ENCODE results near the gene NCK2.

NCK2 gene

DNA sequence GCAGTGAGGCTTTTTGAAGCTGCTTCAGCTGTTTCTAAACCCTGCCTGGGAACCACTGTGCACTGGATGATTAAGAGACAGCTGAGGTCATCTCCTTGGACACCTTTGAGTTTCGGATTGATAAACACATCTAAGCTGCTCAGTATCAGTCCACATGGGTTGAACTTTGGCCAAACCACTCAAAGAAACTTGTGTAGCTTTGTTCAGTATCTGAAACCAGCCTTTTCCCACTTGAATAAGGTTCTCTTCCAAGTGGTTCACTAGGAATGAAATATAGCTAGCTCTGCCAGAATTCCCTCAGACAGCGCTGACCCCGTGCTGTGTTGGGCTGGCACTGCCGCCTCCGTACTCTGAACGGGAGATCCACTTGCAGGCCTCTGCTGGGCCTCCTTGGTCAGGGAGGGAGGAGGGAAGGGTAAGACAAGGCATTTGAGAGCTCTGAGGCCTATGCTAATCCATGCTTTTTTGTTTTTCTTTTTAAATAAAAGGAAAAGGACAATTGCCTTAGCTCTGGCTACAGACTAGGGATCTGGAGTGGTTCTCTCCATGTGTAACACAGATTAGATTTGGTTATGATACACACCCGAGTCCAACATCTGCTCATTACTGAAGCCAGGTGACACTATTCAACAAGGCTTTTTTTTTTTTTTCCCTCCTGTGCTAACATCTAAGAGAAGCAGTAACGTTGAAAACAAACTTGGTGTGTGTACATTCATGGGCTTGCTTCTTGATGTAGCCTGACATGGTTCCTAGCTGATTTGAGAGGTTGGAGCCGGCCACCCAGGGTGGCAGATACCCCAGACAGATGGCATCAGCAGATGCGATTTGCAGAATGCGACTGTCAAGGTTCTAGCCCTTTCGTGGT lies 67.7 kb downstream of the NCK2 start:
- Histone ChIP-seq H3K4me3 (ENCODE audit: low read depth in 1 of 2, low read length in 2 of 2) (peak overlapping the region in 1 of 2 donors; percentile 35), H3K36me3 (ENCODE audit: insufficient read depth, low read length) (peaks cover 8% of the 10 kb centered on the region), H3K9ac (ENCODE audit: low read length) (no peak overlapping the region), H3K4me1 (ENCODE audit: insufficient read depth, low read length) (peaks cover 51% of the 10 kb centered on the region), H3K27ac (ENCODE audit: low read depth, low read length) (no peak overlapping the region), H3K27me3 (ENCODE audit: control insufficient read depth in 1 of 2, insufficient read depth in 2 of 2, low read length in 2 of 2) (no peaks in the 10 kb centered on the region), H3K9me3 (ENCODE audit: low read length) (no peaks in the 10 kb centered on the region)

DNA sequence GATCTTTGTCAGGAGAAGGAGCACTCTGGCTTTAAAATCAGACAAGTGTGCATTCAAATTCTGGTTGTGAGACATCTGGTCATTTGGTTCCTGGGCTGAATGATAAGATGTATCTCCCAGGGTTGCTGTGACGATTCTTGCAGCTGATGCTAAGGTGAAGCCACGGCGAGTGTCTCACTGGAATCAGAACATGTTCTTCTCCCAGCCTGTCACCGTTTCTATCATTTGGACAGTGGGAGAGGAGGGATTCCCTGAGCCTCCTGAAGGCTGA lies 68.3 kb downstream of the NCK2 start:
- Histone ChIP-seq H3K27me3 (ENCODE audit: control insufficient read depth in 1 of 2, insufficient read depth in 2 of 2, low read length in 2 of 2) (no peaks in the 10 kb centered on the region), H3K9me3 (ENCODE audit: low read length) (no peaks in the 10 kb centered on the region), H3K9ac (ENCODE audit: low read length) (no peak overlapping the region), H3K36me3 (ENCODE audit: insufficient read depth, low read length) (peaks cover 8% of the 10 kb centered on the region), H3K4me3 (ENCODE audit: low read depth in 1 of 2, low read length in 2 of 2) (no peak overlapping the region), H3K27ac (ENCODE audit: low read depth, low read length) (no peak overlapping the region), H3K4me1 (ENCODE audit: insufficient read depth, low read length) (peaks cover 51% of the 10 kb centered on the region)

DNA sequence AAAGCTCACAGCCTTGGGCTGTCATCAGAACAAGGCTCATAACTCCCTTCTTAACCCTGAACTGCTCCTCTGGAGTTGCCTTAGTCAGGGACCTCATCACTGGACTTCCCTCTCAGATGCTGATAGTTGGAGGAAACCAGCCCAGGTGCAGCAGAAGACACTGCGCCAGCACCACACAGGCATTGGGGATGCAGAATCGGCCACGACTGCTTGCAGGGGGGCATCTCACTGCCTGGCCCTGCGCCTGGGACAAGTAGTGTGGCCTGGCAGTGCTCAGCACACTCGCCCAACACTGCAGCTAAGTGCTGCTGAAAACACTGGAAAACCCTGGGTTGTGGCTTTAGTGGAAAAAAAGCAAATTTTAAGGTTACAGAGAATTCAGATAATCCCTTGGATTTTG lies 68.7 kb downstream of the NCK2 start:
- H3K36me3 ChIP-seq (ENCODE audit: insufficient read depth, low read length): peaks cover 8% of the 10 kb centered on the region
- H3K27me3 ChIP-seq (ENCODE audit: control insufficient read depth in 1 of 2, insufficient read depth in 2 of 2, low read length in 2 of 2): no peaks in the 10 kb centered on the region
- no peak overlapping the region for H3K9ac ChIP-seq (ENCODE audit: low read length)
- no peak overlapping the region for H3K27ac ChIP-seq (ENCODE audit: low read depth, low read length)
- no peaks in the 10 kb centered on the region for H3K9me3 ChIP-seq (ENCODE audit: low read length)
- peaks cover 51% of the 10 kb centered on the region for H3K4me1 ChIP-seq (ENCODE audit: insufficient read depth, low read length)
- no peak overlapping the region for H3K4me3 ChIP-seq (ENCODE audit: low read depth in 1 of 2, low read length in 2 of 2)

DNA sequence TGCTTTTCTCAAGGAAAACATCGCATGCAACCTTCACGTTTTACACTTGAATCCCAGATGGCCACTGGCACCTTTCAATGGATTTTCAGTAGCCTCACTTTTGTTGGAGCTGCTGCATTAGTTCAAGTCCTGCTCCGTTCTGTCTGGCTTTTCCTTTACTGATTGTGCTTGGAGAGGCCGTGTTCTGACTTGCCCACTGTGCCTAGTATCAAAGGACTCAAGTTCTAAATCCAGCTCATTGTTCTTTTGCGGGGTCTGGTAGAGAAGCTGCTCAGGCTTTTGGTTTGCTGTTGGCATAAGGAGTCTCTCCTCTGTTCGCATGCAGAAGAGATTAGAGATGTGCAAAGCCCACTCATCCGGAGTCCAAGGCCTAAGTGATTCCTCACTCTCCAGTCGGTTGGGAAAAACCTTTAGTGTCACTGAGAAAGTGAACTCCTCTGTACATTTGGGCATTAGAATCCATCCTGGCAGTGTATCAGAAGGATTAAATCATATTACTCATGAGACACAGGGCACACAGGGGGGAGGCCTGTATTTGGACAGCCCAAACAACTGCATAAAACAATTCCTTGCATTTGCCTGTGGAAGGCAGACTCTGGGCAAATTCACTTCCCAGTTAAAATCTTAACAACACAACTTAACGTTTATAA lies 69.7 kb downstream of the NCK2 start:
- H3K27me3 ChIP-seq (ENCODE audit: control insufficient read depth in 1 of 2, insufficient read depth in 2 of 2, low read length in 2 of 2): no peaks in the 10 kb centered on the region
- H3K4me1 ChIP-seq (ENCODE audit: insufficient read depth, low read length): peaks cover 51% of the 10 kb centered on the region
- H3K36me3 ChIP-seq (ENCODE audit: insufficient read depth, low read length): peaks cover 8% of the 10 kb centered on the region
- no peaks in the 10 kb centered on the region for H3K9me3 ChIP-seq (ENCODE audit: low read length)
- H3K9ac ChIP-seq (ENCODE audit: low read length): no peak overlapping the region
- H3K4me3 ChIP-seq (ENCODE audit: low read depth in 1 of 2, low read length in 2 of 2): no peak overlapping the region
- no peak overlapping the region for H3K27ac ChIP-seq (ENCODE audit: low read depth, low read length)

DNA sequence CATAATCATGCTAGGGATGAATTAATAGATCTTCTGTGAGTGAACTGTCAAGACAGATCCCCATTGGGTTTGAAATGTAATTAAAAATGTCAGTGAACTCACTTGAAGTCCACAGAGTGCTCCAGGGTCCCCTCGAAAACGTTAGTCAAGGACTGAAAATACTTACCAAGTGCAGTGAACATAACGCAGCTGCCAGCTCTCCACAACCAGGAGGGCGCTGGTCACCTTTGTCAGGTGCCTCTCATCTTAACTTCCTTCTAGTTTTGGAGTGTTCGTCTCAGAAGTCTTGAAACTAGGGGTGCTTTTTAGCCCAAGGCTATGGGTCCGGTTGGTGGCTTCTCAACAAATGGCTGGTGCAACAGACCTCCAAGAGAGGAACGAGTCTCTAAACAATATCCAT lies 70.7 kb downstream of the NCK2 start:
- Histone ChIP-seq H3K27me3 (ENCODE audit: control insufficient read depth in 1 of 2, insufficient read depth in 2 of 2, low read length in 2 of 2) (no peaks in the 10 kb centered on the region), H3K4me1 (ENCODE audit: insufficient read depth, low read length) (peaks cover 51% of the 10 kb centered on the region), H3K9me3 (ENCODE audit: low read length) (no peaks in the 10 kb centered on the region), H3K9ac (ENCODE audit: low read length) (no peak overlapping the region), H3K27ac (ENCODE audit: low read depth, low read length) (no peak overlapping the region), H3K4me3 (ENCODE audit: low read depth in 1 of 2, low read length in 2 of 2) (no peak overlapping the region), H3K36me3 (ENCODE audit: insufficient read depth, low read length) (peaks cover 8% of the 10 kb centered on the region)

DNA sequence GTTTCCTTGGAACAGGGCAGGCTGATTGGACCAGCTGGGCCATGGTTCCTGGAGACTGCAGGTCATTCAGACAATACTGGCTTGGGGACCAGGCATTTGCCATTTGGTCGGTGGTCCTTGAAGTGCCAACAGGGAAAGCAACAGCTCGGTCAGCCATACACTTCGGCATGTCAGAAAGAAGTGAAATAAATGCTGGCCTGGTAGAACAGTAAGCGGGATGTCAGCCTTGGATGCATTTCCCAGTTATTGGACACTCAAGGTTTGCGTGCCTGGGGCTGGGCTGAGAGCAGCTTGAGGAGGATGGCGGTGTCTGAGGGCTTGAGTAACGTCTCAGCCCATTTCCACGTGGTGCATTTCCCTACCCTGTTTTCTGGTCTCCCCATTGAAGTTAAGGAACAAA lies 75.4 kb downstream of the NCK2 start:
- H3K36me3 ChIP-seq (ENCODE audit: insufficient read depth, low read length): peaks cover 8% of the 10 kb centered on the region
- H3K4me1 ChIP-seq (ENCODE audit: insufficient read depth, low read length): peaks cover 34% of the 10 kb centered on the region
- H3K9ac ChIP-seq (ENCODE audit: low read length): no peak overlapping the region
- no peaks in the 10 kb centered on the region for H3K27me3 ChIP-seq (ENCODE audit: control insufficient read depth in 1 of 2, insufficient read depth in 2 of 2, low read length in 2 of 2)
- H3K27ac ChIP-seq (ENCODE audit: low read depth, low read length): no peak overlapping the region
- H3K4me3 ChIP-seq (ENCODE audit: low read depth in 1 of 2, low read length in 2 of 2): no peak overlapping the region
- H3K9me3 ChIP-seq (ENCODE audit: low read length): no peaks in the 10 kb centered on the region

DNA sequence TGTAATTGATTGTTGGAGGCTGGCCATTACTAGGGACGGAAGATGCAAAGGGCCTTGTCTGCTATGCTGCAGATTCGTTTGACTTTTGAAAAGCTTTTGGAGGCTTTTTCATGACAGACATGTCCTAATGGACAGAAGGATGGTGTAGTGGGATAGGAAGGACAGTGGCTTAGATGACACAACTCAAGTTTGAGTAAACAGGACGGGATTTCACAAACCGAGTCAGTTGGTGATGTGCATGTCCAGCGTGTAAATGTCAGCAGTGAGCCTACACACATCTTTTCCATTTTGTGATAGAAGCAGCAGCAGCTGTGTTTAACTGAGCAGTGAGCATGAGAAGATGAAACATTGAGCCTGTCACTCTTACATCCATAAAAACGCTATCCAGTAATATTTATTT lies 76.0 kb downstream of the NCK2 start:
- H3K27ac ChIP-seq (ENCODE audit: low read depth, low read length): no peak overlapping the region
- H3K4me1 ChIP-seq (ENCODE audit: insufficient read depth, low read length): peaks cover 28% of the 10 kb centered on the region

DNA sequence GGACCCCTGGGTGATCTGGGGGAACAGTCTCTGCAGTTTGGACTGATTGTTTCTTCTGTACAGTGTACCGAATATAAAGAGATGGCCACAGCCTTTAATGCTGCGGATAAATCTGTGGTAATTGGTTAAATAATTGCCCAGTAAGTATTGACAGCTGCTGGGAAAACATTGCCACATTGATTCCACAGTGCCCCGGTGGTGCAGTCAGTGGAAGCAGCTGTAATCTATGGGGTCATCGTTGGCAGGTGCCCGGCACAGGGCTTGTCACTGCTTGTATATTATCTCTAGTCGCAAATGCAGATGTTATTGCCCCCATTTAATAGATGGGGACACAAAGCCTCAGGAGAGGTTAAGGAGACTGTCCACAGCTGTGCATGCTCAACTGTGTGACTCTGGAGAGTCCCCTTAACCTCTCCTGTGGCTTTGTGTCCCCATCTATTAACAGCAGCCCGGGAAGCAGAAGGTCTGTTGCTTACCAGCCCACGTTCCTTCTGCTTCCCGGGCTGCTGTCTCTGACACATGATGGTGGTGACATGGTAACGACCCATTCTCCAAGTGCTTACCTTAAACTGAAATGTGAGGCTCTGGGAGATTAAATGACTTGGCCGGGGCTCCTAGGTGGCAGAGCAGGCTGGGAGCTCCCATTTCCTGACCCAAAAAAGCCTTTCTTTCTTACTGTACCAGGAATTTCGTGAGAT lies 76.9 kb downstream of the NCK2 start:
- Histone ChIP-seq H3K9me3 (ENCODE audit: low read length) (no peaks in the 10 kb centered on the region), H3K36me3 (ENCODE audit: insufficient read depth, low read length) (peaks cover 7% of the 10 kb centered on the region), H3K9ac (ENCODE audit: low read length) (no peak overlapping the region), H3K4me1 (ENCODE audit: insufficient read depth, low read length) (peaks cover 25% of the 10 kb centered on the region), H3K4me3 (ENCODE audit: low read depth in 1 of 2, low read length in 2 of 2) (no peak overlapping the region), H3K27me3 (ENCODE audit: control insufficient read depth in 1 of 2, insufficient read depth in 2 of 2, low read length in 2 of 2) (no peaks in the 10 kb centered on the region), H3K27ac (ENCODE audit: low read depth, low read length) (no peak overlapping the region)

More for the DNA sequence above, 76.0 kb downstream of the NCK2 start:
- H3K27me3 ChIP-seq (ENCODE audit: control insufficient read depth in 1 of 2, insufficient read depth in 2 of 2, low read length in 2 of 2): no peaks in the 10 kb centered on the region
- peaks cover 8% of the 10 kb centered on the region for H3K36me3 ChIP-seq (ENCODE audit: insufficient read depth, low read length)
- H3K9ac ChIP-seq (ENCODE audit: low read length): no peak overlapping the region
- H3K4me3 ChIP-seq (ENCODE audit: low read depth in 1 of 2, low read length in 2 of 2): no peak overlapping the region
- H3K9me3 ChIP-seq (ENCODE audit: low read length): no peaks in the 10 kb centered on the region

DNA sequence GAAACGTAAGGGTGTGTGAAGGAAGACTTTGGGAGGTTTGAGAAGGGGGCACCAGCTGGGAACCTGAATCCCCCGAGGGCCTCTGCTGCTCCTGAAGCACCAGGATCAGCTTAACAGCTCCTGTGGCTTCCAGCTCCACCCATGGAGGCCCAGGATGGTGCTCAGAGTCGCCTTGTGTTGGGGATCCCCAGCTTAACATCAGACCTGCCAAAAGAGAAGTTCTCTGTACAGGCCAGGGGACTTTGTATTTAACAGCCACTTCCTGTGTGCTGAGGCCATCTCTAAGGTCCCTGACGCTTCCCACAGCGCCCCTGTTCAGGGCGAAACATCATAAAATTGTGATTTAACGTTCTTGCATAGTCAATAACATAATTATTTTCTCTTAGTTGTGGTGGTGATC lies 77.5 kb downstream of the NCK2 start:
- Histone ChIP-seq H3K27me3 (ENCODE audit: control insufficient read depth in 1 of 2, insufficient read depth in 2 of 2, low read length in 2 of 2) (no peaks in the 10 kb centered on the region), H3K27ac (ENCODE audit: low read depth, low read length) (no peak overlapping the region), H3K4me1 (ENCODE audit: insufficient read depth, low read length) (peaks cover 25% of the 10 kb centered on the region)

DNA sequence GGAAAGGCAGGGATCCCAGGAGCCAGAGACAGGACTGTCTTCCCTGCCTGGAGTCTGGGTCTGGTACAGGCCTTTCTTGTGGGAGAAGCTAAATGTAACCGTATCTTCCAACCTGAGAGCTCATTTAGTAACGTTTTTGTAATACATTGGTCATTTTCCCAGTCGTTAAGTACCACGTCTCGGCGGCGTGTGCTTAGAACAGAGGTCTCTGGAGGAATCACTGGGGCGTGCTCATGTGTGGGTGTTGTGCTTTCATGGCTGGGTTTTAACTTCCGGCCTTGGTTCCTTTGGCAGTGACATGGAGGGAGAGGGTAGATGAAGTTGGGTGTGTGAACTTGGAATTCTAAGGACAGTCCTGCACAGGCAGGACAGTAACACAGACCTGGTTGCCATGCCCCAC lies 79.7 kb downstream of the NCK2 start:
- Histone ChIP-seq H3K27ac (ENCODE audit: low read depth, low read length) (no peak overlapping the region), H3K9me3 (ENCODE audit: low read length) (no peaks in the 10 kb centered on the region), H3K4me3 (ENCODE audit: low read depth in 1 of 2, low read length in 2 of 2) (no peak overlapping the region), H3K36me3 (ENCODE audit: insufficient read depth, low read length) (no peaks in the 10 kb centered on the region), H3K9ac (ENCODE audit: low read length) (no peak overlapping the region), H3K27me3 (ENCODE audit: control insufficient read depth in 1 of 2, insufficient read depth in 2 of 2, low read length in 2 of 2) (no peaks in the 10 kb centered on the region), H3K4me1 (ENCODE audit: insufficient read depth, low read length) (peaks cover 25% of the 10 kb centered on the region)

More for the DNA sequence above, 77.5 kb downstream of the NCK2 start:
- Histone ChIP-seq H3K36me3 (ENCODE audit: insufficient read depth, low read length) (peaks cover under 1% of the 10 kb centered on the region), H3K4me3 (ENCODE audit: low read depth in 1 of 2, low read length in 2 of 2) (no peak overlapping the region), H3K9me3 (ENCODE audit: low read length) (no peaks in the 10 kb centered on the region), H3K9ac (ENCODE audit: low read length) (no peak overlapping the region)

DNA sequence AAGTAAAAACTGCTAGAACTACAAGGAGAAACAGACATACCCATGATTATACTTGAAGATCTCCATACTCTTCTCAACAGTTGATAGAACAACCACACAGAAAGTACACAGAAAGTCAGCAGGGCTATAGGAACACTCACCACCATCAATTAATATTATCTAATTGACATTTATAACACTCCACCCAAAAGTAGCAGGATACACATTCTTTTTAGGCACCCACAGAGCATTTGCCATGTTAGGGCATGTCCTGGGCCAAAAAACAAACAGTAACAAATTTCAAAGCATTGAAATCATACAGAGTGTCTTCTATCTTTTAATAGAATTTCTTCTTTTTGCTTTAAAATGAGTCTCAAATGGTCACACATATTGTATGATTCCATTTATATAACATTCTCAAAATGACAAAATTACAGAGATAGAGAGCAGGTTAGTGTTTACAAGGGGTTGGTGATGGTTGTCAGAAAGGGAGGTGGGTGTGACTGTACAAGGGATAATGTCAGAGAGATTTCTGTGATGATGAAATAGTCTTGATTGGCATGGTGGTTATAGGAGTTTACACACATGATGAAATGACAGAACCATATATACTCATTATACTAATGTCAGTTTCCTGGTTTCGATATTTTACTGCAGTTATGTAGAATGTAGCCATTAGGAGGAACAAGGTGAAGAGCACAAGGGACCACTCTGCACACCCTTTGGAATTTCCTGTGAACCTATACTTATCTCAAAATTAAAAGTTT lies 82.8 kb downstream of the NCK2 start:
- H3K27me3 ChIP-seq (ENCODE audit: control insufficient read depth in 1 of 2, insufficient read depth in 2 of 2, low read length in 2 of 2): no peaks in the 10 kb centered on the region
- no peak overlapping the region for H3K4me3 ChIP-seq (ENCODE audit: low read depth in 1 of 2, low read length in 2 of 2)
- no peaks in the 10 kb centered on the region for H3K36me3 ChIP-seq (ENCODE audit: insufficient read depth, low read length)
- H3K9ac ChIP-seq (ENCODE audit: low read length): no peak overlapping the region
- no peak overlapping the region for H3K27ac ChIP-seq (ENCODE audit: low read depth, low read length)
- H3K9me3 ChIP-seq (ENCODE audit: low read length): no peaks in the 10 kb centered on the region
- H3K4me1 ChIP-seq (ENCODE audit: insufficient read depth, low read length): peaks cover 7% of the 10 kb centered on the region

All from muscle layer of colon (tissue), 2 donors.